Raji (cell line): ENCODE data around the gene FAM149A.

Experiments
- POLR2A ChIP-seq: IDR thresholded peaks from 2 replicates; pipeline ENCODE4 v1.6.1; 2011; ENCODE audit warnings: low read depth, low read length, control low read depth; ENCODE audit not compliant: insufficient read depth

The FAM149A gene

GRCh38 chr4:186092296-186092695 lies 12.2 kb upstream of the FAM149A start:
- no peak for TF ChIP-seq POLR2A

GRCh38 chr4:186095406-186095805 lies 9.1 kb upstream of the FAM149A start:
- no peak for TF ChIP-seq POLR2A

- no peak for TF ChIP-seq POLR2A
Observed at GRCh38 chr4:186096681-186097165, 7.8 kb upstream of the FAM149A start.

GRCh38 chr4:186097386-186097785 lies 7.1 kb upstream of the FAM149A start:
- TF ChIP-seq POLR2A = no peak

DNA sequence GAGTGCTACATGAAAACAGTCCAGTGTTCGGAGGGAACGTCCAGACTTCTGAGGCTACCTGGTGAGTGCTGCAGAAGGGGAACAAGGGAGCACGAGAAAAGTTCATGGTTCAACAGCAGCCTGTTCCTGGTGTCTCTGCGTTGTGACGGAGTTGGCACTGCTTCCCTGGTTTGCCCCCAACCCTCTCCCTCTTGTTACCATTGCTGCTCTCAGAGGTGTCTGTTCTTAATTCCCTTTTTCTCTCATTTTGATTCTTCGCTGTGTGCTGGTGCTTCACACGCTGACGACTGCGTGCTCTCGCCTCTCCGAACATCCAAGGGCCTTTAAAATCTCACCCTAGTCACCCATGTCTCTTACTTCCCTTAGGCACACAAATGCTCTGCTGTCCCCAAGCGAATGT lies 1.6 kb upstream of the FAM149A start:
- TF ChIP-seq POLR2A = no peak

GRCh38 chr4:186104890-186105646 lies 564 bp downstream of the FAM149A start:
- TF ChIP-seq POLR2A = no peak

DNA sequence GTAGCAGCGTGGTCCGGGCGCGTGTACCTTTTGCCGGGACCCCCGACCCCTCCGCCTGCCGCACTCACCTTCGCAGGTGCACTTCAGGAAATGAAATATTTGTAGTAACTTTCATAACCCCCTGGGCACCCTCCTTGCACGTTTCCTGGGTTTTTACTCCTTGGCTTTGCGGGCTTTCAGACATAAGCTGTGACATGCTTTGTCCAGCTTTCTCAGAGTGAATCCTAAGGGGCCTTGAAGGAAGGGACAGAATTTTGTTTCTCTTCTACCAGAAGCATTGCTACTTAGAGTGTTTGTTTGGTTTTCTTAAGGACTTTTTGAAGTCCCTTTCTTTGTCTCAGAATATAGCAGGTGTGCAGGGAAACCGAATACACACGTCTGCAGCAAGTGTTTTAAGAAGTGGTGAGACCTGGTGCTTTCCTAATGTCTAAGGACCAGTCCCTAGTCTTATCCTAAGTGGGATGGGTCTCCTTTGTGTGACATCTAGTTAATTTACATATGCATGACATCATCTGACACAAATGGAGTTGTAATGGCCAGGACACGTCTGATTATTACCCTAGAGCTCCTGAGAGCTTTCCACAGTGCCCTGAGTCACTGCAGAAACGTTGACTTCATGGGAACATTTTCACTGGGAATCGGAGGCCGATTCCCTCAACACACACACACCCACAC lies 1.3 kb downstream of the FAM149A start:
- TF ChIP-seq POLR2A = no peak

DNA sequence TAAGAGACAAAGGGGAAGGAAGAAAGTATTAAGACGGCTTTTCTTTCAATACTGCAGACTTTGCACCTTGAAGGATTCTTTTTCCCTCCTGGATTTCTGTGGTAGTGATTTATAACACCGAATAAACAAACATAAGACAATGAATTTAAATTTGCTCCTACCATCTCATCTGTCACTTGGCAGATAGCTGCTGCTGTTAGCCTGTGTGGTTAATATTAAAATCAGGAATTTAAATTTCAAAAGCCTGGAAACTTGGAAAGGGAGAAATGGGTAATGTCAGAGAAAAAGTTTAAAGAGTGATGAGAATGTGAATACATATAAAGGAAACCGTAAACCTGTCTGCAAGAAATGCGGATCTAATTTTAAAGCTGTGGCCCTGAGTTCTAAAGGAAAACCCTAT lies 3.4 kb downstream of the FAM149A start:
- no peak for TF ChIP-seq POLR2A

DNA sequence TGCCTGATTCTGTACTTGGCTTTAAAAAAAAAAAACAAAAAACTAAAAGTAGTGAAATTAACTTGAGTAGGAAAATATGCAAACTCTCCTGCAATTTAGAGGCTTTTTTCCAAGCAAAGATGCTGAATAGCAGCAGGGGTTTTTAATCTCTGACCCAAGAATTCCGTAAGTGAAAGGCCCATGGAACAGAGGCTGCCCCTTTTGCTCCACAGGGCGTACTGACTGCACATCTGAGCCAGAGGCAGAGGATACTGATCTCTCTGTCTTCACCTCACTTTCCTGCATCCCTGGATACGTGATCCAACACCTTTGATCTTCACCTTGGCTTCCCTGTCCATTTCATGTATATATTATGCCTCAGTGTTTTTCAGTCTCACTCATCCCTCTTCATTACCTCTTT lies 3.9 kb downstream of the FAM149A start:
- no peak for TF ChIP-seq POLR2A

DNA sequence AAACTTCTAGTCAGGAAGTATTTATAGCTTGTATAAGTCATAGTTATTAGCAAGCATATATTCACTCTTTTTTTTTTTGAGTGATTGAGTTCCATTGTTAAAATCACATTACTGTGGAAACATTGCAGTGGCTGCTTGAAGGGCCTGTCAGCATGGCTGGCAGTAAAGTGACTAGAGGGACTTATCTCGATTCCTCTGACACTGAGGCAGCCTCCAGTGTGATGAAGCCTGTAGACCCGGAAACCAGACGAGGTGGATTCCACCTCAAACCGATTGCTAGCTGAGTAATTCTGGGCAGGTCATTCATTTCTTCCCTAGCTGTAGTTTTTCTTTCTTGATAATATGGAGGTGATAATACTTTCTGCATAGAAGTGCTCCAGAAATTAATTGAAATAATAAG lies 4.7 kb downstream of the FAM149A start:
- no peak for TF ChIP-seq POLR2A

GRCh38 chr4:186116697-186117096 lies 12.2 kb downstream of the FAM149A start:
- no peak for TF ChIP-seq POLR2A

DNA sequence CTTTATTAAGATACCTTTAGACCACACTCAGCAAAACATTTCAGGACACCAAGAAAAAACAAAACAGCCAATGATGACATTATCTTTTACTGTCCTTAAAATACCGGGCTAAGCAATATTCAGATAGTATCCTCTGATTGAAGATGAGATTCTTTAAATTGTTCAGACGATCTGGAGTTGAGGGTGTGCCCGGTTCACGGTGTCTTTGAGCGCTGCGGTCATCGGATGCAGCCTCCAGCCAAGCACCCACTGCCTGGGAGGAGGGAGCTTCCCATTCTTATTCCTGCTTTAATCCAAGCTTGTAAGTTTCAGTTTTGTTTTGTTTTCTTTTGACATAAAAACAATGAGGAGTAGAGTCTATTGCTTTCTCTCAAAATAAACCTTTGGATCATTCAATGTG lies 14.1 kb downstream of the FAM149A start:
- no peak for TF ChIP-seq POLR2A

GRCh38 chr4:186121057-186121456 lies 16.6 kb downstream of the FAM149A start:
- no peak for TF ChIP-seq POLR2A

- no peak for TF ChIP-seq POLR2A
Observed at GRCh38 chr4:186128842-186129241, 24.3 kb downstream of the FAM149A start.

- no peak for TF ChIP-seq POLR2A
Observed at GRCh38 chr4:186131935-186132334, 27.4 kb downstream of the FAM149A start.

GRCh38 chr4:186132577-186133242 lies 28.2 kb downstream of the FAM149A start:
- TF ChIP-seq POLR2A = no peak
